Stimulated activated CD8-positive, alpha-beta memory T cell treated with anti-CD3 and anti-CD28 coated beads, Interleukin-7, amount 100 ng/mL, for 1 hour (primary cell): ENCODE data around the gene NBEAL2.
A peak's percentile ranks its signal among the peaks of the same experiment; 100 is the strongest.

ENCODE experiments used
- DNase-seq, 2 donors: peaks; one replicate each; pipeline ENCODE4 v3.0.0-alpha.2; 2020; ENCODE audit warnings: low read depth in 2 of 2

Gene NBEAL2

GRCh38 chr3:47041114-47041513 lies 61.6 kb downstream of the NBEAL2 start:
- no peak for DNase-seq

- DNase-seq, result no peak
Observed at GRCh38 chr3:47042231-47042791, 62.8 kb downstream of the NBEAL2 start.

- no peak for DNase-seq
Observed at GRCh38 chr3:47047069-47047468, 67.6 kb downstream of the NBEAL2 start.

- DNase-seq, result no peak
Observed at GRCh38 chr3:47047673-47048072, 68.2 kb downstream of the NBEAL2 start.

GRCh38 chr3:47054412-47054811 lies 74.9 kb downstream of the NBEAL2 start:
- DNase-seq, result no peak

- DNase-seq, result no peak
Observed at GRCh38 chr3:47056705-47057104, 77.2 kb downstream of the NBEAL2 start.

- DNase-seq, result peak in 1 of 2 donors; percentile 10
Observed at GRCh38 chr3:47057212-47057671, 77.8 kb downstream of the NBEAL2 start.
